Left renal cortex interstitium (tissue), 4 donors: Measurements from ENCODE around the gene ZNF319. TPM values are rescaled to one million over a fixed set of nuclear protein-coding genes. Genes with fewer than 3 reads are reported as not detected.
"Not testable (repeated sequence)": the region's sequence is repeated elsewhere in the genome, so short reads cannot be mapped to it uniquely, and the experiment has no call there.

Experiments
- DNase-seq, 4 donors: peaks; one replicate each; pipeline ENCODE4 v3.0.0-alpha.2; 2013; ENCODE audit warnings: low read depth in 4 of 4, low spot score in 2 of 4, missing footprints in 1 of 4
- polyA plus RNA-seq, 4 donors: library from polyadenylated mRNA; unstranded; fragments of 120-200 nt; gene quantifications; one replicate each; pipeline ENCODE4 v1.2.1, GENCODE V29; 2013; ENCODE audit not compliant: insufficient read length in 4 of 4

ZNF319 gene
- polyA plus RNA-seq, 4 donors, result 8.9 to 14.6 (median 11.6) TPM

DNA sequence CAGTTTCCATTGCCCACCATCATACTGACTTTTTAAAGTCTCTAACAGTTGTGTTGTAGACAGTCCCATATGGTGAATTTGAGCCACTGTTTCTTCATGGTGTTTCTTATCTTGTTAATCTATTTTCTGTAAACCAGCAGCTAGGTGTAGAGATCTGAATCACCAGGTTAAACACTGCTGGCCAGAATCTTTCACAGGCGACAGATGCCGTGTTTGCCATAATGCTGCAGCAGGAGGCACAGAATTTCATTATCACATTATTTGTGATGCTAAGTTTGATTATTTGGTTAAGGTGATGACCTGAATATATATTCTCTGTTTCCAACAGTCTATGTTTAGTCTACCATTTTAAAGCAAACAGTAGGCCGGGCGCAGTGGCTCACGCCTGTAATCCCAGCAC is 18.1 kb downstream of the ZNF319 start:
- DNase-seq, result no peak

DNA sequence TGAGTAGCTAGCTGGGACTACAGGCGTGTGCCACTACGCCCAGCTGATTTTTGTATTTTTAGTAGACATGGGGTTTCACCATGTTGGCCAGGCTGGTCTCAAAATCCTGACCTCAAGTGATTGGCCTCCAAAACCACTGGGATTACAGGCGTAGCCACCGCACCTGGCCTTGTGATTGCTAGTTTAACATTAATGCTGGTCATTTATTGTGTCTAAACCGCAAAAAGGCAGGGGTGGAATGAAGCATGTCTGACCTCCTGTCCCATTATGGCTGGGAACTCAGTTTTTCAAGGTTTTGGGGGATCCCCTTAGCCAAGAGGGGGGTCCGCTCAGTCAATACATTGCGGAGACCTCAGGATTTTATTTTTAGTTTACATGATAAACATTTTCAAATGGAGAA is 18.8 kb downstream of the ZNF319 start:
- DNase-seq, result no peak

DNA sequence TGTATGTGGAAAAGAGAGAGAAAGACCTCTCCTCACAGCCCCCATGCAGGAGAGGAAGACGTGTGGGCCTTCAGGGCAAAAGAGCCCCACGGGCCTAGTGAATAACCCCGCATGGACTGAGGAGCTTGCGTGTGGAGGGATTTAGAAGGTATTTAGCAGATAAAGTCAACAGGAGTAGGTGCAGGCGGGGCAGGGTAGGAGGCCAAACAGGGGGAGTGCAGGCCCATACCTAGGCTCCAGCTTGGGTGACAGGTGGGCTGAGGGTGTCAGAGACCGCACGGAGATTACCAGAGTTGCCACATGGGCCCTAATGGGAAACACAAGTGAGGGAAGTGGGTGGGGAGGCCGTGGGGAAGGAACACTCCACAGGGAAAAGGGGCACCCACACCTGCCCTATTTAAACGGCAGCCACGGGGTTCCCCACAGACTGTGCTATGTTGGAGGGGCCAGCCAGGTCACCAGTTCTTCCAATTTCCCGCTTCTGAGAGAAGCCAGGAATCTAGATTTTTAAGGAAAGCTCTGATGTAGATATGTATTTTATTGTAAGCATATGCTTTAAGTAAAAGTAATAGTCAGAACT is 21.4 kb downstream of the ZNF319 start:
- no peak for DNase-seq

DNA sequence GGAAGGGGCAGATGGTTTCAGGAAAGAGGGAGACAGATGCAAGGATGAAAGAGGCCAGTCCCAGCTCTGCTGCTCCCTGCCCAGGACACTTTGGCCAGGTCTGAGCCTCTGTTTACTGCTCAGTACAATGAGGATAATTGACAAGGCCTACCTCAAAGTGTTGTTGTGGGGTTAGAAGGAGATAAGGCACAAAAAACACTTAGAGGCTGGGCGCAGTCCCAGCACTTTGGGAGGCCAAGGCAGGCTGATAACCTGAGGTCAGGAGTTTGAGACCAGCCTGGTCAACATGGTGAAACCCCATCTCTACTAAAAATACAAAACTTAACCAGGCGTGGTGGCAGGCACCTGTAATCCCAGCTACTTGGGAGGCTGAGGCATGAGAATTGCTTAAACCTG is 22.4 kb downstream of the ZNF319 start:
- DNase-seq, result not testable (repeated sequence)

DNA sequence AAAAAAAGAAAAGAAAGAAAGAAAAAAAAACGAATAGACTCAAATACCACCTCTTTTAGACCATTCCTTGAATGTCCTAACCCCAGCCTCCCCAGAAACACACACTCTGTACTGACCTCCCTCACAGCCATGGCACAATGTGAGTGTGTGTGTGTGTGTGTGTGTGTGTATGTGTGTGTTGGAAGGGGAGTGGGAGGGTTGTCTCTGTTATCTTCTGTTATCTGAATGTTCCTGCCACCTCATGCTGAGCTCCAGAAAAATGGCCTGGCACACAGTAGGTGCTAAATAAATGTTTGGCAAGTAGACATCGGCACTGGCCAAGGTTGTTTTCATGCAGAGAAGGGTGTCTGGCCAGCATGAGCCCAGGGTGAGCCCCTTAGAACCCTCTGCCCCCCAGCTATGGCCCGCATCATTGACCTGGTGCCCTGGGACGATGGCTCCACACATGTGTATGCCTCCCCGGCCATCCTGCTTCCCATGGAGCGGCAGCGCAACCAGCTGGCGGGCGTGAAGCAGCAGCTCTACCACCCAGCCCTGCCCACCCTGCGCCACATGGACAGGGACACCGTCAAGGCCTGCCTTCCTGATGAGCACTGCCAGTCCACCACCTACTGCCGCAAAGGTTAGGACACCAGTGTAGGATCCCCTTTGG is 22.9 kb downstream of the ZNF319 start:
- no peak for DNase-seq

DNA sequence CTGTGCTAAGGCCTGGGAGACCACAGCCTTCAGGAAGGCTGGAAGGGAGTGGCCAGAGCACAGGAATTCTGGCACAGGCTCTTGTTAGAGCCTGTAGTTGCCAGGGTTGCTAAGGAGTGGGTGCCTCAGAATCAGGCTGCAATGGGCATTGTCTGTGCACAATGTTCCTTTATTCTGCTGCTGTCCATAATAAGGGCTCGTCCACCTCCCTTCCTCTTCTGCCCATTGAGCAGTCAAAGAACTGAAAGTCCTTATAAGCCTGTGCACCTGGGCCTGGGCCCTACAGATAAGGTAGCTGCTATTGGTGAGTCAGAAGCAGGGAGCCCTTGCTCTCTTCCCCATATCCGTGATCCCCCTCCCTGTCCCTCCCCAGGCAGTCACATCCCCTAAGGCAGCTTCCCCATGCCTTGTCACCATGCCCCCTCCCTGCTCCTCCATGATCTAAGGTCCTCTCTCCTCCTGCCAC is 24.1 kb downstream of the ZNF319 start:
- DNase-seq, result no peak

DNA sequence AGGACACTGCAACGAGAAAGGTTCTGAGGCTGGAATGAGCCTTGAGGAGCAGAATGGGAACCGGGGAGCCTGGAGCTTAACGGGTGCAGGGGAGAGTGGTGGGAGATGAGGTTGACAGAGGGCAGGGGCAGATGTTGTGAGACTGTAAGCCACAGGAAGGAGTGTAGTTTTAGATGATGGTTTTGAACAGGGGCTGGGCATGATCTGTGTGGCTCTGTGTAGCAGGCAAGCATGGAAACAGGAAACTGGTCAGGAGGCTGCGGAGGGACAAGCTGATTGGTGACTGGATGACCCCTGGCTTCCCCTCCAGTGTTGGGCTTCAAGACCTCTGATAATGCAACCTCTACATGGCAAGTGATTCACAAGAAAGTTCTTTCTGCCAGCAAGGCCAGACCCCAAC is 28.2 kb downstream of the ZNF319 start:
- DNase-seq, result no peak

DNA sequence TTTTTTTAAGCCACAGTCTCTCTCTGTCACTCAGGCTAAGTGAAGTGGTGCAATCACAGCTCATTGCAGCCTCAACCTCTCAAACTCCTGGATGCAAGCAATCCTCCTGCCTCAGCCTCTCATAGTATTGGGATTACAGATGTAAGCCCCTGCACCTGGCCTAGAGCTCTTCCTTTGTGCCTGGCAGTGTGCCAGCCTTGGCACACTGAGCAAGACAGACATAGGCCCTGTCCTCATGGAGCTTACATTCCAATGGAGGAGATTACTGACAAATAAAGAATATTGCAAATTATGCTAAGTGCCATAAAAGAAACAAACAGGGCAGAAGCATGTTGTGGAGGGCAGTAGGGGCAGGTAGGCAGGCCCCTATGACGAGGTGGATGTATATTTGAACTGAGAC is 28.6 kb downstream of the ZNF319 start:
- DNase-seq, result no peak

DNA sequence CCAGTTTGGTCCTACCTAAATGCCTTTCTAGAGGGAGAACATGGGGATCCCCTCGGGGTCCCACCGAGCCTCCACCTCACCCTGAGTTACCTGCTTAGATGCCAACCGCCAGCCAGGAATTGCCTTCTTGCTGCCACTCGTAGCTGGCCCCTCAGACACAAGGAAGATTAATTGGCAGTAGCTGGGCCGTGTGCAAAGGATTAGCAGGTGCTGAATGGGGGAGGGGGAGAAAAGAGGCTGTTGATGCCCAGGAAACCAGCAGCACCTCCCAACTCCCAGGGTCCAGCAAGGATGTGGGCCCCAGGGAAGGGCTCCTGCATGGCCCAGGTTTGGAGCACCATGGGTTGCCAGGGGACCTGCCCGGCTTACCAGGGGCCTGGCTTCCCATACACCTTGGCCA is 29.5 kb downstream of the ZNF319 start, which contains the start of gene CNGB1:
CNGB1 (minus strand) TSS at position 159 of the 400 bp plus-strand sequence. CDS start 3,842 bp downstream, outside the sequence.
- no peak for DNase-seq

DNA sequence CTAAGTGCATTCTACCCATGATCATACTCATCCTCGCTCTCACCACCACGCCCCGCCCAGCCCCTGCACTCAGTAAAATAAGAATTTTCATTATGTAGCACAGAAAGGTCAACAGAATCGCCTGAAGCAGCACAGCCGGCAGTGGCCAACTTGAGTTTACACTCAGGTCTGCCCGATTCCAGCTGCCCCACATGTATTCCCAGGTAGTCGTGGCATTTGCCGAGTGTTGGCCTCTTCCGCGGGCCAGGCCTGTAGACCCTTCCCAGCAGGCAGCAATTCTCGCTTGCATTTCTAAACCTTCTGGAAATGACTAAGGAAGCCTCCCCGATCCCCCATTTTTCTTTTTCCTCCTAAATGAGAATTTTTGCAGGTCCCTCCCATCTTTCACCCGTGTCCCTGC is 30.2 kb downstream of the ZNF319 start:
- DNase-seq, result no peak

DNA sequence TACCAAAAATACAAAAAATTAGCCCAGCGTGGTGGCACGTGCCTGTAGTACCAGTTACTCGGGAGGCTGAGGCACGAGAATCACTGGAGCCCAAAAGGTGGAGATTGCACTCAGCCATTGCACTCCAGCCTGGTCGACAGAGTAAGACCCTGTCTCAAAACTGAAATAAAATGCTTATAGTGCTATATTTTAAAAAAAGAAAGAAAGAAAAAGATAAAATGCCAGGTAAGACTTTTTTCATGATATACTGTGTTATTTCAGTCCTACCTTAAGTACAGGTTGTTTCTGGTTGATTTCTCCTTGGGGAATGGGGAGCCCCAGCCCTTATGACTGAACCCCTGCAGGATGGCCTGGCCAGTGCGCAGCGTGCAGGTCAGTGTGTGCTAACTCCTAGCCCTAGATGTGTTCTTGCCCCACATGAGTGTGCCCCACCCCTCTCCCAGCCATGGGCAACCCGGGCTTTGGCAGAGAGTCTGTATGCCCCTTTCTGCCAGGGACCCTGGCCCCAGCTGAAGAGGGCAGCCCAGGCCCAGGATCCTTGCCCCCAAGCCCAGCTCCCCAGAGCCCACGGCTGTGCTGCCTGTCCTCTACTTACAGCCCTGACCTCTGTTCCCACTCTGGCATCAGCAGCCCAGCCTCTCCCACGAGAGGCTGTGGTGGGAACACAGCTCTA is 30.9 kb downstream of the ZNF319 start:
- no peak for DNase-seq

DNA sequence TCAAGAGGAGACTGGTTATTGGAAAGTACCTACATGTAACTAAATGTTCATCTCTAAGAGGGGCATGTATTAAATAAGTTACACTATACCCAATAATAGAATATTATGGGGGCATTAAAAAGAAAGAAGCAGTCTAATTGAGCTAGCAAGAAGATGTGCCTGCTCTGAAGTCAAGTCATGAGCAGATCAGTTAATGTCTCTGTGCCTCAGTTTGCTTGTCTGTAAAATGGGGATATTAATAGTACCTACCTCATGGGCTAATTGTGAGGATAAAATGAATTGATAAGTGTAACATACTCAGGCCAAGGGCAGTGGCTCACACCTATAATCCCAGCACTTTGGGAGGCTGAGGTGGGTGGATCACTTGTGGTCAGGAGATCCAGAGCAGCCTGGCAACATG is 32.6 kb downstream of the ZNF319 start:
- no peak for DNase-seq

DNA sequence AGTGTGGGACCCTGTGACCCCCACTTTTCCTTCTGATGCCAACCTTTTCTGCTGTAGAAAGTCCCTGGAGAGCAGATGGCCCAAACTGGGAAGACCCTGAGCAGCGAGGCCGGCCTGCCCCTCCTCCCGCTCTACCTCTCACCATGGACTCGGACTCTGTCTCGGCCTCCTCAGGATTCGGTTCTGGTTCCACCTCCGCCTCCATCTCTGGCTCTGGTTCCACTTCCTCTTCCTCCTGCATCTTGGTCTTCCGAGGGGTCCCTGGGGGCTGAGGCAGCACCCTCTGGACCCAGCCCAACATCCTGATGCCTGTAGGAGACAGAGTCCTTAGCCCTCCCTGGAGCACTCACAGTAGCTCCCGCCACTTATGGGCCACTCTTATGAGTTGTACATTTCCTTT is 33.5 kb downstream of the ZNF319 start:
- no peak for DNase-seq

DNA sequence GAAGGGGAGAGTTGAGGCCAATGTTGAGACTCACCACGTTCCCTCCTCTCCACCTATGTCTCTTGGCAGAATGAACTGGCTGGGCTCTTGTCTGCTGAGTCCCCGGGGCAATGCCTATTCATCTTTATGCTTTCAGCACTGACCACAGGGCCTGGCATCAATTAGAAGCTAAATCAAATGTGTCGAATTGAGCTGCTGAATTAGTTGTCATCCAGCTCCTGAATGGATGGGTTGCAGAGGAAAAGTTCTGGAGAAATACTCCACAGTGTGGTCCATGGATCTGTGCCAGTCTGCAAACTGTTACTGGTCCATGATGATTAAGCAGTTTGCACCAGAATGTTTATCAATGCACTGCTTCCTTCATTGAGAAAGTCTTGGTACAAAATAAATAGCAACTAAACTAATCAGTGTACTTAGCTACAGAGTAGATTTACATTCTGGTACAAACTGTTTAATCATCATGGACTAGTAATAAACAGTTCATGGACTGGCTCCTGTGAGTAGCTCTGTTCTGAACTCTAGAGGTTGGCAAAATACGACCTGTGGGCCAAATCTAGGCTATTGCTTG is 34.2 kb downstream of the ZNF319 start:
- no peak for DNase-seq

DNA sequence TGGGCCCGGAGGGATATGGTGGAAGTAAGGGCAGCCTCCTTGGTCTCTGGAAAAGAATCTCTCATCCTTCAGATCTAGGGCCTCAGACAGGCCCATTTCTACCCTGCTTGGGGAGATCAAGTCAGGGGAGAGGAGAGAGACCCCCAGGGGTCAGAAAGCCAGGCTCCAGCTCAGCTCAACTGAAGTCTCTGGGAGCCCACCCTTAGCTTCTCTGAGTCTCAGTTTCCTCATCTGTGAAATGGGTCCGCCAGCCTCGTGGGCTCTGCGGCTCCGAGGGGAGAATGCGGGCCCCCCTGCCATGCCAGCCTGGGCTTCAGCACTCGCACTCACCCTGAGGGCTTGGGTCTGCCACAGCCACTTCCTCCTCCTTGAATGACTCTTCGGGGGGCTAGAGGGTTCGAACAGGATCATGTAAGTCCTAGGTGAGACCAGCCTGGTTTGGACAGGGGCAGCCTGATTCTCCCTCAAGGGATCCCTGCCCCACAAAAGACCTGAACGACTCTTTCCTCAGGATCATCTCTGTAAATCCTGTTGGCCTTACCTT is 36.2 kb downstream of the ZNF319 start:
- no peak for DNase-seq

DNA sequence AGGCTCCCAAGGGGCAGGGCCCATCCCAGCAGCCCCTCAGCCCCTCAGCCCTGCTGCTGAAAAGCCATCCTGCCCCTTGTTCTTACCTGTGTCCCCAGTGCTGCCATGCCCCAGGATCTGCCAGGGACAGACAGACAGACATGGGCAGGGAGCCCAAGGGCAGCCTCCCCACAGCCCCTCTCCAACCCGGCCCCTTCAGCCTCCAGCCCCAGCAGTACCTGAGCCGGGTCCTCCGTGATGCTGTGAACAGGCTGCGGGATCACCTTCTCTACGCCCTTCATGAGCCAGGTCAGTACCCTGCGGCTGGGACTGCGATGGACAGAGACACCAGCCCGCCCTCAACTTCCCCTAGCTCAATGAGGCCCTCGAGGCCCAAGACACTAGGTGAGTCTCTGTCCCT is 37.7 kb downstream of the ZNF319 start:
- no peak for DNase-seq

DNA sequence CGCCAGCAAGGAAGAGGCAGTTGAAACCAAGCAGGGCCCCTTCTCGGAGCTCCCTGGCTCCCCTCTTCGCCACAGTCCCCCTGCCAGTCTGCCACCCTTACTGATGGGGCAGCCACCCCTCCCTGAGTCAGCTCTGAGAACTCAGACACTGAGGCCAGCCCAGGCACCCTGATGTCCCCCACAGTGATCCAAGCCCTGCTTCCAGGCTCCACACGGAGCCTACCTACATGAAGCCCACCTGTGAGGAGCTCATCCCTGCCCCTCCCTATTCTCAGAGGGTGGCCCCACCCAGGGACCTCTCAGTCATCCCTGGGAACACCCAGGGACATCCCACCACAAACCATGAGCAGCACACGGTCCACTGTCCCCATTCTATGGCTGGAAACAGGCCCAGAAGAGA is 38.4 kb downstream of the ZNF319 start:
- DNase-seq, result no peak

DNA sequence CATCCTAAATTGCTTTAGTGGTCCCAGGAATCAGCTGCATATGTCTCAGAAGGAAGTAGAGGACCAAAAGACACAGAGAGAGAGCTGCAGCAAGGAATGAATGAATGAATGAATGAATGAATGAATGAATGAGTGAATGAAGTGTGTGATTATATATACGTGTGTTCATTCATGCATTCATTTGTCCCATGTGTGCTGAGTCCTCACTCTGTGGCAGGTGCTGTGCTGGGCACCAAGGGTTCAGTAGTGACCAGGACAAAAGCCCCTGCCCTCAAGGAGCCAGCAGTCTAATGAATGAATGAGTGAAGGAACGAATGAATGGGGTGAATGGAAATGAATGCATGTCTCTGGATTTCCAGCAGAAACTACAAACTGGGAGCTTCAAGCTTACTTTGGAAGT is 38.9 kb downstream of the ZNF319 start:
- DNase-seq, result no peak

DNA sequence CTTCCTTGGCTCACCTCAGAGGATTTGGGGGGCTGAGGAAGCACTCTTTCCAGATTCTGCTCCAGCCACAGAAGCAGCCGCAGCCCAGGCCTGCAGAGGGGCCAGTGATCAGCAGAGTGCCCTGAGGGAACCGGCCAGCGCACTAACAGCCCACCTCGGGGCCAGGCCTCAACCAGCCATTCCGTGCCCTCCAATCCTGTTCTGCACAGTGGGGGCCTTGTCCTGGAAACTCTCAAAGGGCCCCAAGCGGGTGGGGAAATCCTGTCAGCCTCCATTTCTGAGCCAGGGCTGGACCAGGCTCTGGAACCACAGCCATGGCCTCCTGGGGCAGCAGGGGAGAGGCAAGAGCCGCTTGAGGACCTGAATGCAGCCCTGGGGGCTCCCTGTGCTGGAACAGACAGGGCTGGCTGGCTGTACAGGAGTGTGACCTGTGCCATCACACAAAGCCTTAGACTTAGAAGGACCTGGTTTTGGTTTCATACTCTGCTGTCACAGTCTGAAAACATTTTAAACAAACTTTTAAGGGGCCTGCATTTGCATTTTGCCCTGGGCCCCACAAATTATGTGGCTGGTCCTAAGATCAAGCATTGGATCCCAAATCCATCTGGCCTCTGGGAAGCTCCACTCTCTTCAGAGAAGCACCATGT is 39.5 kb downstream of the ZNF319 start:
- no peak for DNase-seq

DNA sequence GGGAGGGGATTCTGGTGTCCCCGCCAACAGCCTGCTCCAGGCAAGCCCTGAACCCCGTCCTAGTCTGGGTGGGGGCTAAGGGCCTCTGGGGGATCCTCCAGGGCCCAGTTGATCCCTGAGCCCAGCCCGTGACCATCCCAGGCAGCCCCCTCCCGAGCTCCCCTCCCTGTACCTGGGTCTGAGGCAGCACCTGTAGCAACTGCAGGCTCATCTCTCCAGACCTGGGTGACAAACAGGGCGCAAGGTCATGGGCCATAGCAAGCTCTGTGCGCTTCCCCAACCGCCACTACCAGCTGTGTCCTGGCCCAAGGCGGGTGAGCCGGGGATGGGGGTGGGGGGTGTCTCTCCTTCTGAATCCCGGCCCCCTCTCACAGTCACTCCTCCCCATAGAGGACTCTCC is 40.2 kb downstream of the ZNF319 start:
- DNase-seq, result no peak

DNA sequence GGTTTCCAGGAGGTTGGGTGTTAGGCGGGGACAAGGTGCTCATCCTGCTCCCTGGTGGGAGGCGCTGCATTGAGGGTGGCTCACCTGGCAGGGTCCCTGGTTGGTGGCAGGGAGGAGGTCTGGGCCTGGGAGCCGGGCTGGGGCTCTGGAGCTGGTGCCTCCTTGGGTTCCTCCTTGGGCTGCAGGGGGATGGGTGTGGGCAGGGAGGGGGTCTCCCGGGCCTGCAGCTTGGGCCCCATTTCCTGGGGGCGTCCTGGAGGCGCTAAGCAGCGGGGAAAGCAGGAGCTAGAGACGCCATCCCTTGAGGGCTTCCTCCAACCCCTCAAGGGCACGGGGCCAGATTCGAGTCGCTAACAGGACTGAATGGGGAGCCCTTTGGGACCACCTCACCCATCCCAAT is 40.7 kb downstream of the ZNF319 start:
- DNase-seq, result no peak
